Memory B cell (primary cell): ENCODE results near the gene DKK3.

Source experiments
- ATAC-seq: fragments of 150-1000 bp; cut with Tn5 transposase; 2 replicates; pipeline ENCODE4 v1.10.0; 2021; ENCODE audit warnings: low read depth, mild to moderate bottlenecking, moderate library complexity
- DNase-seq, 2 donors: peaks; one replicate each; pipeline ENCODE4 v3.0.0; 2022; ENCODE audit warnings: low spot score in 2 of 2
- H3K27ac Mint-ChIP-seq: one replicate; pipeline ENCODE4 v1.8.0; 2022; ENCODE audit warnings: mild to moderate bottlenecking, moderate library complexity, mixed read lengths
- H3K27me3 Mint-ChIP-seq: one replicate; pipeline ENCODE4 v1.8.0; 2022; ENCODE audit warnings: mixed read lengths
- H3K36me3 Mint-ChIP-seq: one replicate; pipeline ENCODE4 v1.8.0; 2022; ENCODE audit warnings: mild to moderate bottlenecking, mixed read lengths
- H3K4me1 Mint-ChIP-seq: one replicate; pipeline ENCODE4 v1.8.0; 2022; ENCODE audit warnings: mixed read lengths
- H3K4me3 Mint-ChIP-seq: one replicate; pipeline ENCODE4 v1.8.0; 2022; ENCODE audit warnings: mild to moderate bottlenecking, moderate library complexity, mixed read lengths
- H3K9me3 Mint-ChIP-seq: one replicate; pipeline ENCODE4 v1.8.0; 2022; ENCODE audit warnings: mixed read lengths

The DKK3 gene

DNA sequence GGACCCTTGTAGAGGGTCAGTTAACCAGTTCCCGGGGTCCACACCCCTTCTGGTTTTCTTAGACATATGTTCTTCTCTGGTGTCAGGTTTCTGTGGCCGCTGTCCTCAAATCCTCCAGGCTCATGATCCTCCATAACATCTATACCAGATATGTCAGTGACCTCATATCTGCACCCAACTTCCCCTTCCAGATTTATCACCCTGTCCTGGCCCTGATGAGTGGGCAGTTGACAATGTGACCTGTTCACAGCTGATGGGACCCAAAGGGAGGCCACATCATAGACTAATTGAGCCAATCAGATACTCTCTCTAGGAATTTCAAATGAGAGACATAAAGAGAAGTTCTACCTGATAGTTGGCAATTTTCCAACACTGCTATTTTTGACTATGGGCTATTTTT, 5.1 kb downstream of the DKK3 start:
- H3K4me3 Mint-ChIP-seq = no peak overlapping the region
- H3K27me3 Mint-ChIP-seq = peaks cover 21% of the 10 kb centered on the region
- no peaks in the 10 kb centered on the region for H3K36me3 Mint-ChIP-seq
- DNase-seq (no peak), ATAC-seq (no peak)
- no peaks in the 10 kb centered on the region for H3K9me3 Mint-ChIP-seq
- peaks cover 3% of the 10 kb centered on the region for H3K4me1 Mint-ChIP-seq
- no peak overlapping the region for H3K27ac Mint-ChIP-seq

DNA sequence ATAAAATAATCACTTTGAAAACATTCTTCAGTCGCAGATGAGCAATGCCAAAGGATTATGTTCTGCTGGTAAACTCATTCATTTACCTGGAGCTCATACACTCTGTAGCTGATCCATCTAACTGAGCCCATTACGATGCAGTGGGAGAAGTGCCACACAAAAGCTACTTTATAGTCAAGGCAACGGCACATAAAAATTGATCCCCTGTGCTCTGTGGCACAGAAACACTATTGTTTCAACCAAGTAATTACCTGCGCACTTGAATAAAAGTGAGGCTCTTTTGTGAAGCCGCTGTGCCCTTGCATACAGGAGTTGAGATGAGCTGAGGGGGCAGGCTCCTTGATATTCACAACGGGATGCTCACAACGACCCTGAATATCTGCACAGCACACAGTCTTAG, 7.2 kb downstream of the DKK3 start:
- Mint-ChIP-seq H3K27ac (no peak overlapping the region), H3K9me3 (no peaks in the 10 kb centered on the region), H3K27me3 (peaks cover 16% of the 10 kb centered on the region), H3K4me3 (no peak overlapping the region), H3K4me1 (peaks cover 4% of the 10 kb centered on the region), H3K36me3 (no peaks in the 10 kb centered on the region)
- no peak for ATAC-seq
- DNase-seq = no peak

DNA sequence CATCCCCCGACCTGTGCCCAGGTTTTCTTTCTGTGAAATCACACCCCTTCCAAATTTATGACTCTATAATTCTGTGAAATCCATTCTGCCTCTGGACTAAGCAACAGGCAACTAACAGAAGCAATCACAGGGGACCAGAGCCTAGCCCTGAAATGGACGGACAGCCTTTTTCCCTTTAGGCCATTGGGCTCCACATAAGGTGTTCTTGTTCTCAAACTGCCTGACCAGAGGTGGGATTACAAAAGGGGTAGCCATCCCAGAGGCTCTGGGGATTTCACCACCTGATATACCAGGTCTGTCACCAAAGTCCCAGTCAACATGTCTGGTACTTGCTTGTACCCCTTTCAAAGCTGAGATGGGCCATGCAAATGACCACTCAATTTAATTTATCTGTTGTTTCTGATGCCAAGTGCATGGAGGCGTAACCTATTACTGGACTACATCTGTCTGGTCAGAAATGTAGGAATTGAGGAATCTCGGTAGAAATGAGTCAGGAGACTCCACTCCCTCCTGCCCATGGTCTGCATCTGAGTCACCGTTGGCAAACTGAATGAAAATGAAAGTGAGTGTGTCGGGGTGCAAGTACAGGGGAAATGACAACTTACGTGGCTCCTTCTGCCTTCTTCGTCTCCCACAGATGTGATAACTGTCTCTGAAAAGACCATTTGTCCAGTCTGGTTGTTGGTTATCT, 10.2 kb downstream of the DKK3 start:
- no peak for ATAC-seq

DNA sequence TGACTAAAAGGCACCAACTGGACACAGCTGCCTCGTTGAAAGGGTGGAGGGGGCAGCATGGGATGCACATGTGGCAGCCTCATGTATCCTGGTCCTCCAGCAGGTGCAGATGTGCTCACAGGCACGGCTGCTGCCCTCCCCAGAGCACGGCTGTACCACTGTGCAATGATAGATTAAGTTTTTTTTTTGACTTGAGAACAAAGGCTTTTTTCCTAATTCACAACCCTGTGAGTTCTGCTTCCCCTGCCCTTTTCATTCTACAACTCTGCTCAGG, 11.4 kb downstream of the DKK3 start:
- no peaks in the 10 kb centered on the region for H3K9me3 Mint-ChIP-seq
- DNase-seq (no peak), ATAC-seq (no peak)
- H3K4me3 Mint-ChIP-seq = no peak overlapping the region
- peaks cover 16% of the 10 kb centered on the region for H3K27me3 Mint-ChIP-seq
- peaks cover 4% of the 10 kb centered on the region for H3K4me1 Mint-ChIP-seq
- H3K36me3 Mint-ChIP-seq = no peaks in the 10 kb centered on the region
- H3K27ac Mint-ChIP-seq = no peak overlapping the region

More for the DNA sequence above, 10.2 kb downstream of the DKK3 start:
- Mint-ChIP-seq H3K4me1 (peaks cover 4% of the 10 kb centered on the region), H3K4me3 (no peak overlapping the region), H3K27me3 (peaks cover 16% of the 10 kb centered on the region), H3K36me3 (no peaks in the 10 kb centered on the region), H3K9me3 (no peaks in the 10 kb centered on the region), H3K27ac (no peak overlapping the region)
- no peak for DNase-seq

DNA sequence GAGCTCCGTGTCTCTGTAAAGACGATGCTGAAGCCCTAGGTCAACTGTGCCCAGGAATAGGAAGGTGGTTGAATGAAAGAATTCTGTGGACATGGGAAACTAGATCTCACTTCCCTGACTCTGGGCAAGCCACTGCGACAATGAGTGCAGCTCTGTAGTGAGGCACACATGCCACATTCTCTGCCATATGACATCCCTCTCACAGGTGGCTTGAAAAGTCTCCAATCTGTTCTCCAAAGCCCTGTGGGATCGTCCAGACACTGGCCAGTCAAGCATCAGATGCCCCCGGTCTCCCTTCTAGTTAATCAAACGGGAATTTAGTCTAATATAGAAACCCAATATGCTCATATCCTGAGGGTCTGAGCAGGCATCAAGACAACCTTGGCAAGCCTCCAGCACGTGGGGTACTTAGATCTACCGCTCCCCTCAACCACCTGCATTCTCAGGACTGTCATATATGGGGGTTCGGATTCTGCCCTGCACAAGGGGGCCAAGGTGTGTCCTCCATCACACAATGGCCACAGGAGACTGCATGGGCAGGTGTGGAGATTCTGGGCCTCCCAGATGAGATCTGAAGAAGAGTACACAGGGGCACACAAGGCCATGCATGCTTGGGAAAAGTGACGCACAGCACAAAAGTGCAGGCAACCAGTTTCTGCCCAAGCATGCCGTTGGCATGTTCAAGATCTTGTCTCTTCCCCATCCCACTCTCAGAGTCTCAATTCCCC, 11.9 kb downstream of the DKK3 start:
- ATAC-seq (no peak), DNase-seq (no peak)
- Mint-ChIP-seq H3K27ac (no peak overlapping the region), H3K9me3 (no peaks in the 10 kb centered on the region), H3K4me3 (no peak overlapping the region), H3K36me3 (no peaks in the 10 kb centered on the region), H3K4me1 (peaks cover 4% of the 10 kb centered on the region), H3K27me3 (peaks cover 17% of the 10 kb centered on the region)

DNA sequence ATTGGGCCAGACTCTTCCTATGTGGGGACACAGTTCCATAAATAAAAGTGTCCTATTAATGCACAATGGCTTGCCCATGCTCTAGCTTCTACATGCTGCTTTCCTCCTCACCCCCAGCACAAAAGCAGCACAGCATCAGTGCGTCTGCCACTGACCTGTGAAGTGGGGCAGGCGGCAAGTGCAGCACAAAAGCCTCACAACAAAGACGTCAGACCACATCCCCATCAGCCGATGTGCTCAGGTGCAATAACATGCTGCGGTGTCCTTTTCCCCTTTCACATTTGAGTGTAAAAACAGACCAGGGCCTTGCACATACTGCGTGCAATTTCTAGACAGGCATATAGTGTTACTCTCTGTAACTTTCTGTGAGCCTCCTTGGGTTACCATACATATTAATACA, 12.8 kb downstream of the DKK3 start:
- no peaks in the 10 kb centered on the region for H3K36me3 Mint-ChIP-seq
- H3K27ac Mint-ChIP-seq = no peak overlapping the region
- no peaks in the 10 kb centered on the region for H3K9me3 Mint-ChIP-seq
- ATAC-seq (no peak), DNase-seq (no peak)
- peaks cover 4% of the 10 kb centered on the region for H3K4me1 Mint-ChIP-seq
- H3K27me3 Mint-ChIP-seq = peaks cover 19% of the 10 kb centered on the region
- H3K4me3 Mint-ChIP-seq = no peak overlapping the region

DNA sequence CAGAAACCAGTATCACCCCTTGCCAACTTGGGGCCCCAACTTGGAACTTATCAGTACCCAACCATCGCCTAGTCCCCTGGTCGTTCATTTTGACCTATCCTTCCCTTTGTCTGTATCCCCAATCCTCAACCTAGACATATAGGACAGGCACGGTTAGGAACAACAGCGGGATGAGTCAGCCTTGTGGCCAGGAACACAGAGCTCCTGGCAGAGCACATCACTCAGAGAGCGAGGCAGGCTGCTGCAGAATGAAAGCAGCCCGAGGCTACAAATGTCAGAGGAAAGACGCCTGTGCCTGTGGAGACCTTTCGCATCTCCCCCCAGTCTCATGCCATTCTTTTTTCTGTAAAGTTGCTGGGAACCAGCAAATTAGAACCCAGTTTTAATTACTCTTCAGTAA, 14.6 kb downstream of the DKK3 start:
- DNase-seq (no peak), ATAC-seq (no peak)
- Mint-ChIP-seq H3K27me3 (peaks cover 21% of the 10 kb centered on the region), H3K36me3 (no peaks in the 10 kb centered on the region), H3K9me3 (no peaks in the 10 kb centered on the region), H3K27ac (no peak overlapping the region), H3K4me1 (peaks cover 4% of the 10 kb centered on the region), H3K4me3 (no peak overlapping the region)

DNA sequence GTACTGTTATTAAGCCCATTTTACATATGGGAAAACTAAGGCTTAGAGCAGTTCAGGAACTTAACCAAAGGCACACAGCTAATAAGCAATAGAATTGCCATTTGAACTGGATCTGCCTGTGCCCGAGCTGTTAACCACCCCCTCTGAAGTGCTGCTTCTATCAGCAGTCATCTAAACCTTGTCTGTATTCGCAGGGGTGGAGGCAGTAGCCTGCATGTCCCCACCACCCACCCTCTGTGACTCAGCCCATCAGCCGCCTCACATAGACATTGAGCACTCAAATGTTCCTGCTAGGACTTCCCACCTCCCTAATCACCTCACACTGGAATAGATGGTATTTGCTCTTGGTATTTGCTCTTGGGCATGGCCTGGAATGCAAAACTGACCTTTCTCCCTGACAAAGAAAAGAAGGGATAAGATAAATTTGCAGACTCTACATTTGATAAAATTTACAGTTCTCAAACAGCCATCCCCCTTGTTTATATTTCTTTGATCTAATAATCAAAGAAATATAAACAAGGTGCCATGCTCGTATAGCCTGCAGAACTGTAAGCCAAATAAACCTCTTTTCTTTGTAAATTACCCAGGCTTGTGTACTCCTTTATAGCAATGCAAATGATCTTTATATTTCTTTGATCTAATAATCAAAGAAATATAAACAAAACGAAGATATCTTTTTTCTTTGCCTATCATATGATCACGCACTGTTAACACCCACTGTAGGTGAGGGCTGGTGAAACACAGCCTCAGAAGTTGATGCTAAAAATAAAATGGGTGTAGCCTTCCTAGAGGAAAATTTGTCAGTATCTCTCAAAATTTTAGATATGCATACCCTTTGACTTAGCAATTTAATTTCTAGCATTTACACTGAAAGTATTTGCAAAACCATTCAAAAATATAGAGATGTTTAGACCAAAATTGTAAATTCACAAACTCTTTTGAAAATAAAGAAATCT, 15.9 kb downstream of the DKK3 start:
- H3K4me3 Mint-ChIP-seq = no peak overlapping the region
- no peaks in the 10 kb centered on the region for H3K9me3 Mint-ChIP-seq

DNA sequence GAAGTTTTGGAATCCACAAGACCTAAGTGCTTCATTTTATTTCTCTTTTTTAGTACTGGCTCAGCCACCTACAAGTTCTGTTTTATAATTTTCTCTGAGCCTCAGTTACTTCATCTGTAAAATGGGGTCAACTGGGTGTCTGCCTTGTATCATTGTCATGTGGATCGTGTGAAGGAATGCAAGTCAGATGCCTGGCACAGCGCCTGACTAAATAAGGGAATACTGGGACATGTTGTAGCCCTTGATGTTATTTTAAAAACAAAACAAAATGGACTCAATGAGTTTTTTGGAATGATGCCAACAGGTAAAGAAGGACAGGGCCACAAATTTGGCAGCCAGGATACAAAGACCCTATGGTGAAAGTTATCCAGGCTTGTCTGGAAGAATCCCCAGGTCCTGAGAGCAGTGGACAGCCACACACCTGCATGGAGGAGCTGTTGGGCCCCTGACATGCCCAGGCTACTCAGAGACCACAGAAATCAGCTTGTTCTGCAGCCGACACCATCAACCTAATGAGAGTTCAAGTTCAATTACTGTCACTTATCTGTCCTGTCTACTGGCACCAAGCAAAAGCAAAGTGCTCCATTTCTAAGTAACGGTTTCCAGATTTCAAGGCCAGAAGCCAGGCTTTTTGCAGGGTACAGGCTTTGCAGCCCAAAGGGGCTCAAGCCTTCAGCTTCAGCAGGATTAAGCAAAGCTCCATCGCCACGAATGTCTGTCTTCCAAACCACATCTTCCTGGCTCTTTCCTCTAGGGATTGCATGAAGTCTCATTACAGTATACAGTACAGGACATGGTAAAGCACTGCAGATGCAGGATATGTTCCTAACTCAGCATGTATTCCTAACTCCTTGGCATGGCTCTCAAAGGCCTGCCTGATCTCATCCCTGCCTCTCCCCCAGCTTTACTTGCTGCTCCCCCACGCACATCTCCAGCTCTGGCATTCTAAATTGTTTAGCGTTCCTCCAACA, 18.4 kb downstream of the DKK3 start:
- Mint-ChIP-seq H3K27ac (no peak overlapping the region), H3K4me1 (no peaks in the 10 kb centered on the region), H3K9me3 (no peaks in the 10 kb centered on the region), H3K27me3 (peaks cover 16% of the 10 kb centered on the region), H3K4me3 (no peak overlapping the region), H3K36me3 (no peaks in the 10 kb centered on the region)
- no peak for ATAC-seq
- DNase-seq = no peak

More for the DNA sequence above, 15.9 kb downstream of the DKK3 start:
- DNase-seq (no peak), ATAC-seq (no peak)
- Mint-ChIP-seq H3K36me3 (no peaks in the 10 kb centered on the region), H3K27ac (no peak overlapping the region), H3K4me1 (no peaks in the 10 kb centered on the region), H3K27me3 (peaks cover 22% of the 10 kb centered on the region)

DNA sequence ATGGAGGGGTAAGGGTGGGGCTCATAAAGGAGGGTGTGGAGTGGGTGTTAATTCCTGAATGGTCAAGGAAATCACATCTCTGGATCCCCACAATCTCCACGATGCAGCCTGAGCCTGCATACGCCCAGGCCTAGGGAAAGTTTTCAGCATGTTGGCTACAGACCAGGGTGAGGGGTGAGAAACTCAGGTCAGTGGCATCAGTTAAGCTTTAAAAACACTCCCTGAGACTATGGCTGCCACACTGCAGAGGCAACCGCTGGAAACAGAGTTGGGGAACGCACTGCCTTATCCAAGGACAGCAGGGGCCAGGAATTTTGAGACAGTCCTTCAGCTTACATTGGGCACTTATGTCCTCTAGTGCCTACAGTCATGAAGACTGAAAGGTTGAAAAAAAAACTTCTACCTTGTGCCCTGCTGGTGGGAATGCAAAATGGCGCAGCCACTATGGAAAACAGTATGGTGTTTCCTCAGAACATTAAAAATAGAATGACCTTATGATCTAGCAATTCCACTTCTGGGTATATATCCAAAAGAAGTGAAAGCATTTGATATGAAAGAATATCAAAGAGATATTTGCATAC, 19.7 kb downstream of the DKK3 start:
- Mint-ChIP-seq H3K9me3 (no peaks in the 10 kb centered on the region), H3K27ac (no peak overlapping the region), H3K36me3 (no peaks in the 10 kb centered on the region), H3K27me3 (peaks cover 11% of the 10 kb centered on the region), H3K4me3 (no peak overlapping the region), H3K4me1 (no peaks in the 10 kb centered on the region)
- DNase-seq (no peak), ATAC-seq (no peak)

DNA sequence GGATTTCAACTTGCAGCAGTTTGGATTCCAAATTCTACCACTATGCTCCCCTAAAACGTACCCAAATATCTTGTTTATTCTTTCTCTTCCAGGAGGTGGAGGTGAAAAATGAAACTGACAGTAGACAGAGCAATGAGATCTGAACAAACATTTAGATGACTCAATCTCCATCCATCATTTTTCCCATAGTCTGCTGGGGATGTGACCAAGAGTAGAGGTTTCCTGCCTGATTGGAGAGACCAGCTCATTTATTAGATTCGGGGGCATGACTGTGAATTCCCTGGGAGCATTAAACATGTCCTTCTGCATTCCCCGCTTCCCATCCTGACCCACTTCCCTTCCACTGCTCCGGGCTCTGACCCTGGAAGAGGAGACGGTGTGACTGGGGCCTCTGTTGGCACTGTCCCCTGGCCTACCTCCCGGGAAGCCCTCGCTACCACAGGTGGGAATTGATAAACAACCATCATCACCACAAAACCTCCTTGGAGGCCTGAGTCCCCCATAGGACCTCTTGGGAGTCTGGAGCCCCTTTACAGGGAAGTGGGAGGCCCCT, 20.3 kb downstream of the DKK3 start:
- ATAC-seq = no peak
- Mint-ChIP-seq H3K4me3 (no peak overlapping the region), H3K4me1 (no peaks in the 10 kb centered on the region), H3K36me3 (no peaks in the 10 kb centered on the region), H3K27ac (no peak overlapping the region), H3K9me3 (no peaks in the 10 kb centered on the region), H3K27me3 (peaks cover 8% of the 10 kb centered on the region)
- no peak for DNase-seq

DNA sequence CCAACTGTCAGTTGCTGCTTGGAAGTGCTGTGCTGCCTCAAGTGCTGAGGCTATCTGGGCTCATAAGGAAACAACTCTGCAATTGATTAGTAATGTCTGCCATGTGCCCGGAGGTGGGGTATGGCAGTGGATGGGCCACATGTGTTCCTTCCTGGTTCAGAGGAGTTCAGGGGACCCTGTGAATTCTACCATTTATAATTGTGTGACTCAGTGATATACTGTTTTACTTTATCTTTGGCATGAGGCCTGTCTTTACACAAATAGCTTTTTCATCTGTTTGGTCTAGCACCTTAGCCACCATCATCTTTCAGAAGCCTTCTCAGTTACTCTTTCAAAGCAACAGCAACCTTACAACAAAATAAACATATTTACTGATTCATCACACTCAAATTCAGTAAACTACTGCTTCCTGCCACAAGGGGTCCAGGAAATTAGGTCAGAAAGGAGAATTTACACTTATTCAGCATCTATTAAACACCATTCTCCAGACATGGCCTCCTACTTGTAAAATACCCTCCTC, 20.9 kb downstream of the DKK3 start:
- H3K4me1 Mint-ChIP-seq = no peaks in the 10 kb centered on the region
- peaks cover 8% of the 10 kb centered on the region for H3K27me3 Mint-ChIP-seq
- ATAC-seq = no peak
- no peaks in the 10 kb centered on the region for H3K36me3 Mint-ChIP-seq
- no peaks in the 10 kb centered on the region for H3K9me3 Mint-ChIP-seq
- no peak for DNase-seq
- no peak overlapping the region for H3K27ac Mint-ChIP-seq
- no peak overlapping the region for H3K4me3 Mint-ChIP-seq
